ENCODE results near the gene TSPAN16.

The TSPAN16 gene, protein sequence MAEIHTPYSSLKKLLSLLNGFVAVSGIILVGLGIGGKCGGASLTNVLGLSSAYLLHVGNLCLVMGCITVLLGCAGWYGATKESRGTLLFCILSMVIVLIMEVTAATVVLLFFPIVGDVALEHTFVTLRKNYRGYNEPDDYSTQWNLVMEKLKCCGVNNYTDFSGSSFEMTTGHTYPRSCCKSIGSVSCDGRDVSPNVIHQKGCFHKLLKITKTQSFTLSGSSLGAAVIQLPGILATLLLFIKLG

DNA sequence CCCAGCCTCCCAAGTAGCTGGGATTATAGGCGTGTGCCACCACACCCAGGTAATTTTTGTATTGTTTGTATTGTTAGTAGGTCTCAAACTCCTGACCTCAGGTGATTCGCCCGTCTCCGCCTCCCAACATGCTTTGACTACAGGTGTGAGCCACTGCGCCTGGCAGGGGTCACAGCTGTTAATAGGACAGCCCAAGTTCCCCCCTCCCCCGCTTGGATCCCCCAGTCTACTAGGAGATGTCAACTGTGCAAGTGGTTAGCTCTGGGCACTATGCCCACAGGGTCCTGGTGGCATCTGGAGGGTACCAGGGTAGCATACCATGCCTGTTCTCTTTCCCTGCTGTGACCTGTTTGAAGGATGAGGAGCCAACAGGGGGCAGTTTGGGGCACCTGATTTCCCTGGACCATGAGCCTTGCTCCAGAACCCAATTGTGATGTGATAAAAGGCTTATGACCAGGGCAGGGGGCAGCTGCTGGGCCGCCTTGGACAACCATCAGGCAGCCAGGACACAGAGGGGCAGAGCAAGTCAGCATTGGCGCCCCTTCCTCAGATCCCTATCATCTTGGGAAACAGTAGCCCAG is at the start of gene TSPAN16:
Gene TSPAN16, plus strand, starts transcription at position 496 of the 581 bp plus-strand sequence. CDS start 138 bp downstream, outside the sequence.
- no peak for DNase-seq (ENCODE audit: extremely low read depth, low read depth)
- TF ChIP-seq CTCF (IDR thresholded peaks at IDR 0.05; ENCODE audit: low read depth, low read length), result peak; percentile 0

DNA sequence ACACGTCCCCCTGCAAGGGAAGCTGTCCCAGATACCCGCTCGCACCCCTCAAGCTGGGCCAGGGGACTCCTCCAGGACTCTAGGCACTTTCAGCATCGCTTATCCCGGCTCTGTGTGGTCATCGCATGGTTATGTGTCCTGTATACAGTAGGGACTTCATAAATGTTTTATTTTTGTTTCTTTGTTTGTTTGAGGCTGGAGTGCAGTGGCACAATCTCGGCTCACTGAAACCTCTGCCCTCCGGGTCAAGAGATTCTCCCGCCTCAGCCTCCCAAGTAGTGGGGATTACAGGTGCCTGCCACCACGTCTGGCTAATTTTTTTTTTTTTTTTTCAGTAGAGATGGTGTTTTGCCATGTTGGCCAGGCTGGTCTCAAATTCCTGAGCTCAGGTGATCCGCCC is 49.0 kb upstream of the TSPAN16 start:
- DNase-seq (ENCODE audit: extremely low read depth, low read depth), result no peak
- TF ChIP-seq CTCF (IDR thresholded peaks at IDR 0.05; ENCODE audit: low read depth, low read length), result no peak

DNA sequence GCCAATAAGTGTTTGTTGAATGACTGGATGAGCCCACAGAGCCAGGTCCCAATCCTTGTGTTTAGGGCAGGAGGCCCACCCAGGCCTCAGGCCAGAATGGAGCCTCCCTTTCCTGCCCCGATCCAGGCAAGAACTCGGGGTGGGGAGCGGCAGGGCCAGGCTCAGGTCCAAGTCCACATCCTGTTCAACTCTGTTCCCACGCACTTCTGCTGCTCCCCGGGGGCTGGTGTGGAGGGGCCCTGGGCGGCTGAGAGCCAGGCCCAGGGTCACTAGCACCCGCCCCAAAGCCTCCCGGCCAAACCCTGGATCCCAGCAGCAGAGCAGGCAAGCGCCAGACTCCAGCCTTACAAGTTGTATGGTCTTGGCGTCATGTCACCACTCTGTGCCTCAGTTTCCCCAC is 48.6 kb upstream of the TSPAN16 start:
- TF ChIP-seq CTCF (IDR thresholded peaks at IDR 0.05; ENCODE audit: low read depth, low read length), result no peak
- no peak for DNase-seq (ENCODE audit: extremely low read depth, low read depth)

GRCh38 chr19:11247934-11248333 is 48.0 kb upstream of the TSPAN16 start:
- DNase-seq (ENCODE audit: extremely low read depth, low read depth), result no peak
- TF ChIP-seq CTCF (IDR thresholded peaks at IDR 0.05; ENCODE audit: low read depth, low read length), result no peak

DNA sequence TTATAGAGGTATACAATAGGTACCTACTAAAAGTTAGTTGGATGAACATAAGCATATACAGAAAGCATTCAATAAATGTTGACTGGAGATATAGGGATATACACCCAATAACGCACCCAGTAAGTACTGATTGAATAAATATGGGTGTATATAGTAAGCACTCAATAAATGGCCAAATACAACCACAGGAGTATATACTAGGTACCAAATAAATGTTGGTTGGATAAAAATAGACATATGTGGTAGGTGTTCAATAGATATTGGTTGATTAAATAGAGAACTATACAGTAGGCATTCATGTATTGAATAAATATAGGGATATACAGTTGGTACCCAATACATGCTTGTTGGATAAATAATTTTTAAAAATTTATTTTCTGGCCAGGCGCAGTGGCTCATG is 47.1 kb upstream of the TSPAN16 start:
- no peak for TF ChIP-seq CTCF (IDR thresholded peaks at IDR 0.05; ENCODE audit: low read depth, low read length)
- no peak for DNase-seq (ENCODE audit: extremely low read depth, low read depth)

DNA sequence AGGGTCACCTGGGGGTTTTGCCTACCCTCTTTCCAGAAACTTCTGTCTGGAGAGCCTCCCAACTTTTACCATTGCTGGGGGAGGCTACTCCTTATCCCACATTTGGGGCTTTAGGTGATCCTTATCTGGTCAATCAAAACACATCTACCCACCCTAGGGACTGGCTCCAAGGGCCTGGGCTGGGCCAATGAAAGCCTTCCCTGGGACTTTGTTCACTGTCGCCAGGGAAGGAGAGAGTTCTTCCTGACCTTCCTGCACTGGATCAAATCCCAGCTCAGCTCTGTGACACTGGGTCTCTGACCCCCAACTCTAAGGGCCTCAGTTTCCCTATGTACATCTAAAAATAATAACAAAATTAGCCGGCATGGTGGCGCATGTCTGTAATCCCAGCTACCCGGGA is 44.7 kb upstream of the TSPAN16 start:
- TF ChIP-seq CTCF (IDR thresholded peaks at IDR 0.05; ENCODE audit: low read depth, low read length), result no peak
- no peak for DNase-seq (ENCODE audit: extremely low read depth, low read depth)

DNA sequence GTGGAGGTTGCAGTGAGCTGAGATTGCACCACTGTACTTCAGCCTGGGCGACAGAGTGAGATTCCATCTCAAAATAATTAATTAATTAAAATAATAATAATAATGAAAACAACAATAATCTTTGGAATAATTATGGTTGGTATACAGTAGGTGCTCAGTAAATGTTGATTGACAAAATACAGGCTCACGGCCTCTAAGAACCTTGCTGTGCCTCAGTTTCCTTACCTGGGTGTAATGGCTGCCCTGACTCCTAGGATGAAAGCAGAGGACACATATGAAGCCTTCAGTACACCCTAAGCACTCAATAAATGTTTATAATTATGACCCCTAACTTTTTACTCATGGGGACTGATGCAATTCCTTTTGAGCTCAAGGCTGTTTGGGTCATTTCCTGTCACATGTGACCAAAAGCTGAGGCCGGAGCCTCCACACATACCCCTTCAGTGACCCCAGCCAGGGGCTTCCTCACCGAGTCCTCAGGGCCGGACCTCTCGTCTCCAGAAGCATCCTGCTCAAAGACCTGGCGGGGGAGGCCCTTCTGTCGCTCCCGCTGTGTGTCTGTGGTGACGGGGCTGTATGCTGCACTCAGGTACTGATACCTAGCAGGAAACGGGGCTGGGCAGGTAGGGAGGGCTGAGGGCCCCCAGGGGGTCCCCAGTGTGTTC is 44.2 kb upstream of the TSPAN16 start:
- DNase-seq (ENCODE audit: extremely low read depth, low read depth), result no peak
- TF ChIP-seq CTCF (IDR thresholded peaks at IDR 0.05; ENCODE audit: low read depth, low read length), result no peak

Measured in AG09319 (cell line).